GM18498 (cell line): Measurements from ENCODE around the gene SH3RF3.

Source experiments
- ATAC-seq: cut with Tn5 transposase; IDR thresholded peaks from one replicate; pipeline ENCODE4 v1.9.1; 2021; ENCODE audit warnings: mild to moderate bottlenecking, moderate library complexity; ENCODE audit not compliant: unreplicated experiment

Gene SH3RF3

DNA sequence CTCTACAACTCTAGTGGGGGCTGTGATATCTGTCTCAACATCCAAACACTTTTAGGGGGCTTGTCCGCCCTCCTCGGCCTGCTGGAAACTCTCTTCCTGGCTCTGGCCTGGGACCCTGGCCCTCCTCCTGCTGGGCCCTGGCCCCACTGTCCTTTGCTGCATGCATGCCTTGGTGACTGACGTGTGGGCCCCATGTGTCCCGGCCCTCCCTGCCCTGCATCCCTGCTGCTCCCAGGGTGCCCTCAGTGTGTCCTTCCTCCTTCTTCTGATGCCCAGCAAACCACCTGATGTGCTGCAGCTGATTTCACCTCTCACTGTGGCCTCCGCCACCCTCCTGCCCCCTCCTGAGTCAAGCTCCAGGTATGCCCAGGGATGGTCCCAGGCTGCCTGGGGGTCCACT, 383.1 kb downstream of the SH3RF3 start:
- ATAC-seq: no peak

DNA sequence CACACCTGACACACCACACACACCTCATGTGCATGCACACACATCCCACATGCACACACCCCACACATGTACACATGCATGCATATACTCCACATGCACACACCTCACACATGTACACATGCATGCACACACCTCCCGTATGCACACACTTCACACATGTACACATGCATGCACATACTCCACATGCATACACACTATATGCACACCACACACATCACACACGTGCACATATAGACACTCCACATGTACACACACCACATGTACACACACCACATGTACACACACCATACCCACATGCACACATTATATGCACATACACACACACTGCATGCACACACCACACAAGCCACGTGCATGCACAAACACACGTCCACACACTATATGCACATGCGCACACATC, 384.2 kb downstream of the SH3RF3 start:
- ATAC-seq: peak; percentile 1

DNA sequence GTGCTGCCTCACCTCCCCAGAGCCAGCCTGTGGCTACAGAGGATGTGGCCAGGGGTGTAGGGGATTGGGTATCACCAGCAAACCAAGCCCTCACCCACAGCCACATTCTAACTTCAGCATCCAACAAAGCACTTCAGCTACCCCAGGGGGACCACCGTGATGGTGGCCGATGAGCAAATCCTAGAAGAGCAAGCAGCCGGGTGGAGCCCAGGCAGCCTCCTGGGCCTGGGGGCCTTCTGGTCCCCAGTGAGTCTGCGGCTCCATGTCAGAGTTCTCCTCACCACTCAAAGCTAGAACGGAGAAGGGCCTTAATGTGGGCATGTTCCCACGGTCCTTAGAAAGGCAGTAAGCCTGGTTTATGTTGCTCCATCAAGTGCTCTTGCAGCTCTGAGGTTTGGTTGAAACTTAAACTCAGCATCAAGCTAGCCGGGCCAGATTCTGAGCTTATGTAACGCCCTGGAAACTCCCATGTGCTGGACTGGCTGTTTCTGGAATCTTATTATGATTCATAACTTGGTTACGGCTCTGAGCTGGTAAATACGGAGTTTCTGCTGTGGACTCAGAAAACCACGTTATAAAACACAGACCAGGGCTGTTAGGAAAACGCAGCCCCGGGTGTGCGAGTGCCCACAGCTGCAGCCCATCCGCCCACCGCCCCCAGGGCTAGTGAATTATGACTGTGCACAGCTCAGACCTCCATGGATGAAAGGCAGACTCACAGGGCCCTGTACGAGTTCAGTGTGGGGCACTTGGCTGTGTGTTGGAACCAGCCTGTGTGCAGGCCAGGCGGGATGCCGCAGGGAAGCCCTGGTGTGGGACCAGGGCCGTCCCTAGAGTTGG, 385.0 kb downstream of the SH3RF3 start:
- peak; percentile 59 for ATAC-seq

DNA sequence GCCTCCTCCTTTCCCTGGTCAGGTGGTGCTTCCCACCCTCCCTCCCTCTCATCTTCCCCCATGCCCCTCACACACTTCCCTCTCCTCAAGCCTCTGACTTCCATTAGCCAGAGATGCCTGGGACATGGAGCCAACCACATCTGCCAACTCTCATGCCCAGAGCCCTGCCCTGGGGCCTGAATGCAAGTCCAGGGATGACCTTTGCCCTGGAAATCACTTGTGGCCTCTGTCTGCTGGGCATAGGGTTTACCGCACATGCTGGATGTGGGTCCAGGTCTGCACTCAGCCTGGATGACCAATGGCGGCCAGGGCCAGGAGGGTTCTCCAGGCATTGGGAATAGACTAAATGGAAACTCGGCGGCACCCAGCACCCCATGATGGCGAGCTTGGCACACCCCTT, 385.9 kb downstream of the SH3RF3 start:
- ATAC-seq: no peak

DNA sequence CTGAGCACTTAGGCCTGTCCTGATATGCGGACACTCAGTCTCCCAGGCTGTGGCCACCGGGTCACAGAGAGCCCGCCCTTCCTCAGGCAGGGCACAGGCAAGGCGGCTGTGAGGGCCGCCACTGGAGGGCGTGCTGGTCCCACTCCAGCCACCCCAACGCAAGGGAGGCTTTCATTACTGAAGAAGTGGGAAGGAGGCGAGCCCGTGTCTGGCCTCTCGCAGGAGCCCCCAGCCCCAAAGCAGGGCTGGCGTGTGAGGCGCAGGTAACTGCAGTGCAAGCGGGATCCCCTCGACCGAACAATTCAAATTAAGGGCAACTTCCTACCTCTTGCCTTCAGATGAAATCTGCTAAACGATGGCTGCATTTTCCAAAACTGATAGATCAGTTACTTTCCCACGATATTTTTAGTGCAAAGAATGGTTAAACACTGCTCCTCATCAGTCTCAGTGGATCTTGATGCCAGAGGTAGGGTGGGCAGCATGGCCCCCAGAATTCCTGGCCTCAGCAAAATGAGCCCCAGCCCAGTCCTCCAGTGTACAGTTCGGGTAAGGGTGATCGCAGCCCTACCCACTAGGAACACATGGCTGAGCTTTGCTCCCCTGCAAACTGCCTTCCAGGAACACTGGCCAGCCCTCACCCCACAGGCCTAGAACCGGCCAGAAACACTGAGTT, 387.6 kb downstream of the SH3RF3 start:
- ATAC-seq: no peak

DNA sequence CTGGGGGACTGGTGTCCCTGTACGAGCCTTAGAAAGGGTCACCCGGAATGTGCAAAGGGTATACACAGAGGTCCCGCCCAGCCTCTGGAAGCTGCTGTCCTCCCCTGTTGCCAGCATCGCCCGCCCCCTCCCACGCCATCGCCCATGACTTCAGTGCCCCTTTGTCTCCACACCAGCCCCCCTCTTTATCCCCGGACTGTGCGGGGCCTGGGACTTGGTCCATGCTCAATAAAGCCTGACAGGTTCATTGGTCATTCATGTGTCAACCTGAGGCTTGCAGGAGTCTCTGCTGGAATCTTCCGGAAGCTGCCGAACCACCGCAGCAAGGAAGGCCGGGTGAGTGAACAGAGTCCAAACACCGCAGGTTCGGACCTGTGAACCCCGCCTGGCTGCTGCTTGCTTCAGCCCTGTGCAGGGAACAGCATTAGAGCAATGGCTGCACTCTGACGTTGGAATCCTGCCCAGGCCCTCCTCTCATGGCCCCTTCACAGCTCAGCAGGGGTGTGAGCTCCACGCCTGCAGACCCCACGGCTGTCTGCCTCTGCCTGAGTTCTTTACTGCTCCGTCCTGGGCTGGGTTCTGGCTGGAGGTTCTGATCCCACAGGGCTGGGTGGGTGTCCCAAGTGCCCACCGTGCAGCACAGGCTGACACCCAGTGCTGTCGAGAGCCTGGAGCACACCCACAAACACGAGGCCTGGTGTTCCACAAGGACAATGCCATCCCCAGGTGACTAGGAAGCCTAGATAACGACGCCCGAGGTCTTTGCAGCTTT, 388.3 kb downstream of the SH3RF3 start:
- no peak for ATAC-seq

DNA sequence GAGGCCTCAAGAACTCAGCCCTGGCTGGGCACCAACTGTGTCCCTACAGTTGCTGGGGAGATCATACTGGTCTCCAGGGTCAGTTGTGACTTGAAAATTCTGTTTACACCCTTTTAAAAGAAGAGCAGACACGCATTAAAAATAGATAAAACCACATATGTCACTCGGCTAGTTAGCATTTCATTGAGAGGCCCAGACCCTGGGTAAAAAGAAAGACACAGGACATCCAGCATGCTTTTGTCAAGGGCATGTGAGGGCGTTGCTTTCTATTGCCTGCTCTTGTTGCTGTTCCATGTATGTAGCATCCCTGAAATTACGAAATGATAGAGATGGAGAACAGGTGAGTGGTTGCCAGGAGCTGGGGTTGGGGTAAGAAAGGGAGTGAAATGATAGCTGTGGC, 390.5 kb downstream of the SH3RF3 start:
- ATAC-seq: no peak

DNA sequence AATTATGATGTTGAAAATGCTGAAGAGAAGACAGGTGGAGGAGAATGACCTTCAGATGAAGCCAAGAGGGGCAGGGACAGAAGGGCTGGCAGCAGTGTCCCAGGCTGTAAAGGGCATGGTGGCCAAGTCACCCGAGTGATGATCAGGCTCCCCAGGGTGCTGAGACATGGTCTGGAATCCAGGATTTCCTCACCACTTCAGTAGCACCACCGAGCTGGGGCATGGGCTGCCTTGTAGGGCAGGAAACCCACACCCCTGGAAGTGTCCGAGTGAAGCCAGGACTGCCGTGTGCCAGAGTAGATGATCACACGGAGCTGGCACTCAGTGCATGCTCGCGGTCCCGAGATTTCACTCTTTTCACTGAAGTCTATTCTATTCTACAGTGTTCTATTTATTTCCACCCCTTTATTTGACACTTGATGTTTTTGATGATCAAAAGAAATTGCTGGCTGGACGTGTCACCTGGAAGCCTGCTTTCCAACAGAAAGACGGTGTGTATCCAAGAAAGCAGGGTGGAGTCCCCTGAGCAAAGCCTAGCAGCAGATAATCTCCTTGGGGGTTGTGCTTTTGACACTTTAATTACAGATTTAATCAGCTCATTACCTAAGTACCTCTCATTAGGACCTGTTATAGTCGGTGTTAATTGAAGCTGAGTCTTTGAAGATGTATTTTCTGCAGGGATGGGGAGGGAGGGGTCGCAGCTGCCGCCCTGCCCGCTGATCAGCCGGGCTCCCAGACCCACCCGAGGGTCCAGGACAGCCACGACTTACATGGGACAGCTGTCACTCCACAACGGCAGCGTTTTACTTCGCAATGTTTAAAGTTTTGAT, 392.4 kb downstream of the SH3RF3 start:
- no peak for ATAC-seq

DNA sequence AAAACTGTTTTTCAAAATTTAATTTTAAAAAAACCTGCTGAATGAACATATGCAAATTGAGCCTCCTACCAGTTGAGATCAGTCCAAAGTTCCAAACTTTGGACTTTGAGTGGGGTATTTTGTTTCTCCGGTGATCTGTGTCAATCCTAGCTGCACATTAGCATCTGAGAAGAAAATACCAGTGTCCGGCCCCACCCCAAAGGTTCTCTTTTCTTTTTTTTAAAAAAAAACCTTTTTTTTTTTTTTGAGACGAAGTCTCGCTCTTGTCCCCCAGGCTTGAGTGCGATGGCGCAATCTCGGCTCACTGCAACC, 393.0 kb downstream of the SH3RF3 start:
- ATAC-seq: no peak

DNA sequence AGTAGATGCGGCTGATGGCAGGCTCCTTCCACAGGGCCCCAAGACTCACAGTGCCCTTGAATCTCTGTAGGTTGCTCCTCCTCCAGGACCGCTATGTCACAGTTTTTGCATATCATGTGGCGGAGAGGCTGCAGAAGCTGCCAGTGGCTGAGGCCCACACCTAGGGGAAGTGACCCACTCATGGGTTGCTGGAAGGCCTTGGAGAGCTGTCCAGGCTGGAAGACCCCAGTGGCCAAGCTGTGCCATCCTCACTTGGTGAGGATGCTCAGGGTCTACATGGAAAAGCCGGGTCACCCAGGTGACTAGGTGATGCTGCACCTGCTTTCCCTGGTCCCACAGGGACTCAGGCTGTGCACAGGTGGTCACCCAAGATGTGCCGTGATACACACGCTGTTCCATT, 394.1 kb downstream of the SH3RF3 start:
- no peak for ATAC-seq

DNA sequence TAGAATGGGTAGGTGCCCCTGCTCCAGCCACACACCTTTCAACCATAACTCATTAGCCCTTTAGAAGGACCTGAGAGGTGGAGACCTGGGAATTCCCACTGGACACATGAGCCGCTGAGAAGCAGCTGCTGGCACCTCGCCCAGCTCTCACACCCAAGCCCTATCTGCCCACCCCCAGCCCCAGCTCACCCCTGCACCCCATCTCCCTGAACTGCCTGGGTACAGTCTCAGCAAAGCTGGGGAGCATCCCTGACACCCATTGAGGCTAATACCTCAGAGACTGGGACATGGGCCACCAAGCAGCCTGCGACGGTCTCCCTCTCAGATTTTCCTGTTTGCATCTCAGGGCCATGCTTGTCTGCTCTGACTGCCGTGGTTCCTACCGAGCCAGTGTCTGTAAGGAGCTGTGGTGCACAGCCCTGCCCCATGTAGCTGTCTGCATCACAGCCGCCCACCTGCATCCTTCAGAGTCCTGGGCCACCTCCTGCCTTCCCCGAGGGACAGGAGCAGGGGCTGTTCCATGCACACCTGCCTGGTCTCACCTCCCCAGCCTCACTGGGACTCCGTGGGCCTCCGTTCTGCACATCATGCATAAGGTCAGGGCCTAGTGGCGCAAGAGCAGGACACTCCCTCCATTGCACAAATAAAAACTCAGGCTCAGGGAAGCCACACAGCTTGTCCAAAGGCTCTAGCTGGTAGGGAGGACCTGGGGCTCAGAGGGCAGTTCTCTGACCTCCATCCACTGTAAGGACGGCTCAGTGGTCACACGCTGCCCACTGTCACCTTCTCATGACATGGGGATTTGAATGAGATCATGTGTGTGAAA, 394.7 kb downstream of the SH3RF3 start:
- no peak for ATAC-seq

DNA sequence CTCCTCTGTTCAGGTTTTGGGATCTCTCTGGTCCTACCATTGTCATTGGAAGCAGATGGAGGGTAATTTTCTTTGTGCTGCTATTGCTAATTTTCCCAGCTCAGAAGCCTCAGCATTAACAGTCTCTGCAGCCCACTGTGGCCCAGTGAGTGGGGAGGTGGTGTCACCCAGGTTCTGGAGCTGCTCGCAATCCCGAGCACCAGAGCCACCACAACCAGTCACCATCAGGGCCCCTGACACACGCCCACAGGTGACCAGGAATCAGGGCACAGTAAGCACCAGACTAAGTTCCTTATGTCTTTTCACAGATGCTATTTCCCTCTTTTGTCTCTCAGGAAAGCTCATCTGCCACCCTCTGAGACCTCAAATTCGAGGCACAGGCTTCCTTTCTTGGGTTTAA, 396.8 kb downstream of the SH3RF3 start:
- no peak for ATAC-seq

DNA sequence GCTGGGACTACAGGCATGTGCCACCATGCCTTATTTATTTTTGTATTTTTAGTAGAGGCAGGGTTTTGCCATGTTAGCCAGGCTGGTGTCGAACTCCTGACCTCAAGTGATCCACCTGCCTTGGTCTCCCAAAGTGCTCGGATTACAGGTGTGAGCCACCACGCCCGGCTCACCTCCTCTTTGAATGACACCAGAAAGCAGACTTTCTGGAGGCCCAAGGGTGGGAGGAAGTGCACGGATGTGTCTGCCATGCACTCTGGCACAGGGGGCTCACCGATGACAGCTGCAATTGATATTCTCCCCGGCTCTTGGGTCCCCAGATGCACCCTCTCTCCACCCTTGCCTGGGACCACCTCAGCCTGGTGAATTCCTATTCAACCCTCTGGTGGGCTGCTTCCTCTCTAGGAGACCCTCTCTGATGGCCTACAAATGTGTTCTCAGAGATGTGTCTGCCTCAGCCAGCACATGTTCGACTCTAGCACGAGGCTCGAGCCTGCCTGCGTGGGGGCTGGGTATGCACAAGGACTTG, 397.5 kb downstream of the SH3RF3 start:
- ATAC-seq: no peak

DNA sequence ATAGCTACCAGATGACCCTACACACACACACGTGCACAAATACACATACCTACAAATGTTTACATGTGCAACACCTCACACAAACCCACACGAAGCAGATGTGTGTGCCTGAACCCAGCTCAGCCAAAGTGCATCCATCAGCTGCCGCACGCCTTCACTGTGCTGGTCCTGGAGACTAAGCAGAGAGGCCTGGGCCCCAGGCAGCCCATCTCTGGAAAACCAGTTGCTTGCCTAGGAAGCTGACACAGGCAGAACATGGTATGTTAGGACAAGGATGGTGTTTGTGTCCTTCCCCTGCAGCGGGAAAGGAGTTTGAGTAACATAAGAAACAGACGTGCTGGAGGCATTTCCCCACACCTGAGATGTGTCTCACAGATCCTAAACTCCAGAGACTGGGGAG, 398.1 kb downstream of the SH3RF3 start:
- ATAC-seq: no peak

DNA sequence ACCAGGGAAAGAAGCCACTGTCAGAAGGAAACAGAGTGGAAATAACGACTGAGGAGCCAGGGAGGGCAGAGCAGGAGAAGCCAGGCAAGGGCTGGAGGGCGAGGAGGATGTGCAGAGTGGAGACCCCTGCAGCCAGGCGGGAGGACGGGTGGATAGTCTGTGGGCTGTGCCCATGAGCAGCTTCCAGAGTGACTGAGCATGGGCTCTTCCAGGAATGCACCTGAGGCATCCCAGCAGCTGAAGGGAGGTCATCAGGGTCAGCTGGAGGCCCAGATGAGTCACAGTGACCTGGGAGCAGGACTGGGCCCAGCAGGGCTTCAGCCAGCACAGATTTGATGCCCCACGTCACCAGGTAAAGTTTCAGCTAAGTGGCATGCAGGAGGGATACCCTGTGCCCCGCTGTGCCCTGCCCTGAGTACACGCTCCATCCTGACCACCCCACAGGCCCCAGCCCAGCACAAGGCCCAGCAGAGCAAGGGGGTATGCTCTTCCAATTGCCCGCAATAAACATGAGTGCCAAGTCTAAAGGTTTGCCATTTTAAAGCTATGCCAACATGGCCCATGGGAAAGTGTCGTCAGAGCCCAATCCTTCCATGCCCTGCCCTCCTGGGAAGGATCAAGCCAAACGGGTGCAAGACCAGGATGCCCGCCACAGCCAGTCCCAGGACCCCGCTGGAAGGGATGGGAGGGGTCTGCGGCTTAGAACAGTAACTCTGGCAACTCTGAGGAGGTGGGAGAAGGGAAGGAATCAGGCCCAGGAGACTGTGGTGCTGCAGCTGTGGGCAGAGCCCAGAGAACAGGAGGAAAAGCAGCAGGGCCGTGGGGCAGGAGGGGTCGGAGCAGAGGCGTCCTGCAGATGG, 399.1 kb downstream of the SH3RF3 start:
- ATAC-seq: no peak

DNA sequence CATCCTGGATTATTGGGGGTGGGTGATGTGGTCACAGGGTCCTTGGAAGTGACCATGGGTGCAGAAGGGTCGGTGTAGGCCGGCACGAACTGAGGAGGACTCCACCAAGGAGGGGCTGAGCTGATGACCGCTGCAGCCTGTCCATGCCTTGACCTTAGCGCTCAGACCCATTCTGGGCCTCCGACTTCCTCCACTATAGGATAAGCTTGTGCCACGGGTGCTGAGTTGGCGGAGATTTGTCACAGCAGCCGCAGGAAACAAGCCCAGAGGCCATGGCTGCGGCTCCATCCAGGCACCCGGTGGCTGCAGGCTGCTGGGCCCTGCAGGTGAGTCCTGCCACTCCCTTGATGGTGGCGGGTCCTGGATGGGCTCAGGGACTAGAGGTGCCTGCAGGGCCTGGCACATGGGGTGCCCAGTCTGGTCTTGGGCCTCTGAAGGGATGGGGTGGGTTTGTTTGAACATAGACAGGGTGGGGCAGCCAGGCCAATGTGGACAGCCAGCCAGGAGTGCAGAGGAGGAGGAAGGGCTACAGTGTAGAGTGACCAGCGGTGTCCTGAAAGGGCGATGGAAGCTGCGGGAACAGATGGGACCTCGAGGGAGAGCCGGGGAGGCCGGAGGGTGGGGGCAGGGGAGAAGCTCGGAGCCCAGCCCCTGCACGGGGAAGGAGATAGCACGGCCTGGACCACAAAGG, 400.0 kb downstream of the SH3RF3 start:
- ATAC-seq: no peak

DNA sequence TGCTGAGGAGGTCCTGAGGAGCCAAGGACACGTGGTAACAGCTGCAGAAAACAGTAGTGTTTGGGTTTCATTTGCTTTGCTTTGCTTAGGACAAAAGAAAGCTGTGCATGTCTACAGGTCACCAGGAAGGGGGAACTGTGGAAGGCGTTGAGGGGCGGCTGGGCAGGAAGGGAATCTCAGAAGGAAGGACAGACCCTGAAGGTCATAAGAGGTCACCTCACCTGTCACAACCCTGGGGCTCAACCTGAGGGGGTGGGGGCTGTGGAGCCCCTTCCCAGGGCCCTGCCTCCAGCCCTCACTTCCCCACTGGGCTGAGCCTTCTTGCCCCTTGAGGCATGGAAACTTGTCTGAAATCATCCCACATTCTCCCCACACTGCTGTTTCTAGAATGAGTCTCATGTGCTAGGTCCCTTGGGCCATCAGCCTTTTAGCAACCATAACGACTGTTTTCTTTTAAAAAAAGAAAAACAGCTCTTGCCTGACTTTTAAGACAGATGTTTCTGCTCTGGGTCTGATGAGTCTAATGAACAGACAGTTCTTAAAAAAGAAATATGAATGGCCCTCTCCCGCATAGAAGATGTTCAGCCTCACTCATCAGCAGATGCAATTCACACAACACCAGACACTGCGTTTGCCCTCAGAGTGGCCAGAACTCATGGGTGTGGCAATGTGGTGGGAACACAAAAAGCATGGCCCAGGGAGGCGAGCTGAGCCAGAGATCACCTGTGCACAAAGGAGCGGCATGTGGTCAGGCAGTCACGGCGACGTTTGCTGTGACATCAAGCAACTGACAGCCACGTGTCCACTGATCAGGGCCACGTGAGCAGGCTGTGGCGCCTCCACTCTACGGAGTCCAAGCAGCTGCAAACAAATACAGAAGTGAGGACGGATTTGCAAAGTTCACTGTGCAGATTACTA, 400.8 kb downstream of the SH3RF3 start:
- ATAC-seq: no peak
